Fibroblast of peridontal ligament (primary cell): ENCODE results near the gene CNP.
"Not testable (repeated sequence)": the region's sequence is repeated elsewhere in the genome, so short reads cannot be mapped to it uniquely, and the experiment has no call there.

Experiments
- DNase-seq: peaks from one replicate; pipeline ENCODE4 v3.0.0-alpha.2; 2010; ENCODE audit errors: extremely low read depth

The CNP gene

GRCh38 chr17:42002792-42003301 is 36.3 kb downstream of the CNP start:
- DNase-seq: no peak

DNA sequence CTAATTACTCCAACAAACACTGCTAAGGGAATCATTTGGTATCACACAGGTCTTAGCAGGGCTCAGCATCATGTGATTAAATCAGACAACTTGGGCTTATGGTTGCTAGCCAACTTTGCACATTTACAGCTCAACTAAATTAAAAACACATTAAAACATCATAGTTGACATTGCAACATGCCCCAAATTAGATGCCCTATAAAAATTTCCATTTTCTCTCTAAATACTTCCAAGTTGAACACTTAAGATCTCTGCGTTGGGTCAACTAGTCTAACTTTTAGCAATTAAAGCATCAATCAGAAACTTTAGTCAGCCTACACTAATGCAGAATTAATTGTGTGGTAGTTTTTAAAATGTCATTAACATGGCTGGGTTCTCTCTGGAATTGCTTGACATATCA is 38.6 kb downstream of the CNP start:
- DNase-seq: peak; percentile 54

GRCh38 chr17:42009170-42009569 is 42.6 kb downstream of the CNP start:
- no peak for DNase-seq

- peak; percentile 51 for DNase-seq
These were observed 43.7 kb downstream of the CNP start for GRCh38 chr17:42010266-42010680.

GRCh38 chr17:42010898-42011516 is 44.4 kb downstream of the CNP start:
- DNase-seq: peak; percentile 60

DNA sequence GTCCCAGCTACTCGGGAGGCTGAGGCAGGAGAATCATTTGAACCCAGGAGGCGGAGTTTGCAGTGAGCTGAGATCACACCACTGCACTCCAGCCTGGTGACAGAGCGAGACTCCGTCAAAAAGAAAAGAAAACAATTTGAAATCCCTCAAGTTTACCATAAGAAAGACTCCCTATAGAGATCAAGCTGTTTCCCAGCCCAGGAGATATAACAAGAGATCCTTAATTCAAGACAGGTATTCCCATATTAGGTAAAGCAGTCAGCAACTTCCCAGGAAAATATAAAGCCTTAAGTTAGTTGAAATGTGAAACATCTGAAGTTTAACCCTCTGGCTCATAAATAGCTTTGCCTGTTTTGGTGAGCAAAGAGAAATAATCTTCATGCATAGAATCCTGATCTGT is 45.8 kb downstream of the CNP start:
- DNase-seq: not testable (repeated sequence)

- not testable (repeated sequence) for DNase-seq
These were observed 47.1 kb downstream of the CNP start for GRCh38 chr17:42013740-42014139.

DNA sequence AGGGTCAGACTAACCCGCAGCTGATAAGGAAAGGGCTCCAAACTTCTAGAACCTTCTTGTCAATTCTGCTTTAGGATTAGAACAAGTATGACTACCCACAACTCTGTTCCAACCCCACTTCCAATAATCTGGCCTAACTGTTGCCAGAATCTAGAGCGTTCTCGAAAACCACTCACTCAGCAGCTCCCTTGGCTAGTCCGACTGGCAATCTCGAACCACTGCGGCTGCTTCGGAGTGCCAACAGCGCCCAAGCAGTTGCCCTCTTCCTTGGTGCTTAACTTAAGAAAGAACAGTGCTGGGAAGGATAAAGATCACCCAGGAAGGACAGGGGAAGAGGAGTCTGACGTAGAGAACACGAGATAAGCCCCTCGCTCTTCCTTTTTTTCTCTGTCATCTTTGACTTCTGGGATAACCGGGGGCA is 49.8 kb downstream of the CNP start:
- peak; percentile 47 for DNase-seq

- peak; percentile 86 for DNase-seq
These were observed 50.6 kb downstream of the CNP start, which contains the start of gene DNAJC7 for GRCh38 chr17:42016941-42017865. Gene DNAJC7, minus strand, starts transcription at chr17:42017439. Its CDS starts 23 bp downstream, at chr17:42017416.

GRCh38 chr17:42017866-42018200 is 51.2 kb downstream of the CNP start:
- no peak for DNase-seq

GRCh38 chr17:42018339-42018738 is 51.7 kb downstream of the CNP start:
- DNase-seq: no peak

GRCh38 chr17:42018988-42019387 is 52.4 kb downstream of the CNP start:
- no peak for DNase-seq

GRCh38 chr17:42019509-42020404 is 53.2 kb downstream of the CNP start, which contains the start of gene NKIRAS2:
Gene NKIRAS2, plus strand, starts transcription at chr17:42020090. Its CDS starts 1,488 bp downstream, at chr17:42021578.
- DNase-seq: peak; percentile 80

- not testable (repeated sequence) for DNase-seq
These were observed 54.2 kb downstream of the CNP start for GRCh38 chr17:42020845-42021244.

GRCh38 chr17:42023524-42024349 is 57.1 kb downstream of the CNP start:
- DNase-seq: no peak

DNA sequence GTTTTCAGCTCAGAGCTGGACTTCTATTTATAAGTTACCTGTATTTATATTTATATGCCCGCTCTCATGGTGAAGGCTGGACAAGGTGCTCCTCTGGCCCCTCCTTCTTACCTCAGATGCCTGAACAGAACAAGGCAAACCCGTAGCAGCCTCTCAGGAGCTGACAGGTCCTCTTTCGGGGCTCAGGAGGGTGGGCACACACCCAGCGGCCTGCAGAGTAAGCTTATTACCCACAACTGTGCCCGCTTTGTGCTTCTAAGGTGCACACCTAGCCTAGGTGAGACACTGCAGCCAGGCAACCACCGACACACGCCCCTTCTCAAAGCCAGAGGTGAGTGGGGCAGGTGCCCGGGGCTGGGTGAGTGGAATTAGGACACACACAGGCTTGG is 58.6 kb downstream of the CNP start:
- DNase-seq: no peak

GRCh38 chr17:42025936-42026335 is 59.3 kb downstream of the CNP start:
- DNase-seq: no peak

- no peak for DNase-seq
These were observed 60.4 kb downstream of the CNP start for GRCh38 chr17:42026857-42027589.
